ENCODE results near the gene HPS6.

The HPS6 gene

GRCh38 chr10:102038410-102038809, 26.7 kb upstream of the HPS6 start:
- no peak for TF ChIP-seq CTCF (conservative IDR thresholded peaks at IDR 0.05)
- H3K27ac ChIP-seq = no peak overlapping the region

- H3K27ac ChIP-seq = no peak overlapping the region
- no peak for TF ChIP-seq CTCF (conservative IDR thresholded peaks at IDR 0.05)
These were observed 24.7 kb upstream of the HPS6 start for GRCh38 chr10:102040305-102041050.

DNA sequence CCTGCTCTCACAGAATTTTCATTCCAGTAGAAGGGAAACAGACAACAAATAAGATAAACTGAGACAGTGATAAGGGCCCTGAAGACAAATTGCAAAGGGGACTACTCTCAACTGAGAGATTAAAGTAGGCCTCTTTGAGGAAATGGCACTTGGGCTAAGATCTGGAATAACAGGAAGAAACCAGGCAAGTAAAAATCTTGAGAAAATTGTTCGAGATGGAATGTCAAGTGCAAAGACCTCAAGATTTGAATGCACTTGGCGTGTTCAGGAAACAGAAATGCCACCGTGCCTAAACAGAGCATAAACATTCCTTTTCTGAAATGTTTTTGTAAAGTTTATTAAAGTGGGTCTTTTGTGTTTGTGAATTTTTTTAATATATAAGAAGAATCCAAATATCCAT, 19.9 kb upstream of the HPS6 start:
- TF ChIP-seq CTCF (conservative IDR thresholded peaks at IDR 0.05) = no peak

DNA sequence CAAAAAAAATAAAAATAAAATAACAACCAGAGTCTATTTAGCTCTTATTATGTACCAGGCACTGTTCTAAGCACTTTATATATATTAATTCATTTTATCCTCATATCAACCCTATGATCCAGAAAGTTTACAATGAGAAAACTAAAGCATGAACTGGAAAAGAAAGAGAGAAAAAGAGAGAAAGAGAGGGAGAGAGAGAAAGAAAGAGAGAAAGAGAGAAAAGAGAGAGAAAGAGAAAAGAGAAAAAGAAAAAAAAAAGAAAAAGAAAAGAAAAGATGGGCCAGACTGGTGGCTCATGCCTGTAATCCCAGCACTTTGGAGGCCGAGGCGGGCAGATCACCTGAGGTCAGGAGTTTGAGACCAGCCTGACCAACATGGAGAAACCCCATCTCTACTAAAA, 19.1 kb upstream of the HPS6 start:
- H3K27ac ChIP-seq = no peak overlapping the region
- no peak for TF ChIP-seq CTCF (conservative IDR thresholded peaks at IDR 0.05)

More for the DNA sequence above, 19.9 kb upstream of the HPS6 start:
- H3K27ac ChIP-seq = no peak overlapping the region

GRCh38 chr10:102054881-102055646, 10.1 kb upstream of the HPS6 start:
- peak overlapping the region; percentile 91 for H3K27ac ChIP-seq

DNA sequence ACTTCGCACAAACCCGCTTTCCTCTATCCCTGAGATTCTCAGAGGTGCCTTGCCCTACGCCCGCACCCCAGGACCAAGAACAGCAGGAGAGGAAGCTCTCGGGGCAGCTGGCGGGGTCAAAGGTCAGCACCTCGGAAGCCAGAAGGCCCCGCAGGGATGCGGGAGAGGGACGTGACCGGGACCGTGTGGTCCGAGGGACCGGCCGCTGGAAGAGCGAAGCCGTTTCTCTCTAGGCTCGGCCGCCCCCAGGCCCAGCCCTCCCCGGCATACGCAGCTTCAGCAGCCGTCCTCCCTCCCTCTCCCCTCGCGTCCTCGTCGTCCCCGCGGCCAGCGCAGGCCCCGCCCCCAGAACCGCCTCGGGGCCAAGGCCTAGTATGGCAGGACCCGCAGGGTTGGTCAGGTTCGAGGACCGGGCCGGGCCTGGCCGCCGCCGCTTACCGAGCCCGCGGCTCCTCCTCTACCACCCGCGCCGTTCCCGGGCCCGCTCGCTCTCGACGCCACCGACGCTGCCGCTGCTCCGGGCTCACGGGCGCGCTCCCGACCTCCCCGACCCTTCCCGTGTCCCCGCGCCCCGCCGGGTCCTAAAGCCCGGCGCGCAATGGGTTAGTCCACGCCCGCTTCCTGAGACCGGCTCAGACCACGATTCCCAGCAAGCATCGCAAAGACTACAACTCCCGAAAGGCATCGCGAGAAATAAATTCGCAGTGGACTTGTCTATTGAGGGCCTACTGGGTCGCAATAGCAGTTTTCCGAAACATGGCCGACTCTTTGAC, 9.3 kb upstream of the HPS6 start, which contains the start of gene ARMH3:
TSS of gene ARMH3 (minus strand) at position 527 of the 773 bp plus-strand sequence. CDS start 16,059 bp downstream, outside the sequence.
- TF ChIP-seq CTCF (conservative IDR thresholded peaks at IDR 0.05) = no peak; the same call in 1 of the 2 replicates
- peak within 1 kb of the TSS; percentile 91 for H3K27ac ChIP-seq

DNA sequence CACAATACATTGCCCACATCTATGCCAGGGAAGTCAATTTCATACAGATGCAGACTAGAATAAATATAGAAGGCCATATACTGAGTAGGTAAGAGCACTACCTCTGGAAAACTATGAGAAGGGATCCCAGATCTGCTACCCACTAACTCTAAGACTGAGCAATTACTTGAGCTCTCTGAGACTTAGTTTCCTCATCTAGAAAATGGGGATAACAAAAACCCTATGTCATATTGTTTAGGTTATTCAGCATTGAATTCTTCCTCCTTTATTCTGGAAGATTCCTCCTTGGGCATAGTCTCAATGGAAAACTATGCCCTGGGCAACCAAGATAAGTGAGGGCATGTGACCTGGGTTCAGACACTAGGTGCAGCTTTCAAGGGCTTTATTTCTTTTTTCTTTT, 5.2 kb upstream of the HPS6 start:
- no peak for TF ChIP-seq CTCF (conservative IDR thresholded peaks at IDR 0.05)
- H3K27ac ChIP-seq = no peak overlapping the region

Data from VCaP (cell line).